ENCODE measurements around the gene ITGAV.

- TF ChIP-seq RAD21 (IDR thresholded peaks at IDR 0.05; ENCODE audit: low read depth) = no peak
- TF ChIP-seq EP300 (IDR thresholded peaks at IDR 0.05; ENCODE audit: borderline replicate concordance) = no peak
- no peak for TF ChIP-seq YY1 (IDR thresholded peaks at IDR 0.05; ENCODE audit: low read depth)
- no peak for TF ChIP-seq TEAD4 (IDR thresholded peaks at IDR 0.05)
- no peak for TF ChIP-seq EGR1 (IDR thresholded peaks at IDR 0.05)
- TF ChIP-seq TAF1 (IDR thresholded peaks at IDR 0.05; ENCODE audit: low read depth) = no peak
- TF ChIP-seq NFIC (IDR thresholded peaks at IDR 0.05) = no peak
- no peak for TF ChIP-seq CREB1 (IDR thresholded peaks at IDR 0.05; ENCODE audit: low read depth)
- no peak for TF ChIP-seq REST (IDR thresholded peaks at IDR 0.05; ENCODE audit: low read depth)
- TF ChIP-seq FOXM1 (IDR thresholded peaks at IDR 0.05; ENCODE audit: borderline replicate concordance, low read depth) = no peak
Observed at GRCh38 chr2:186629250-186629996, 39.6 kb downstream of the ITGAV start.

Data from Ishikawa (cell line).